GM06990 (cell line): ENCODE results near the gene FBXO3.
A peak's percentile ranks its signal among the peaks of the same experiment; 100 is the strongest.
"Not testable (repeated sequence)": the region's sequence is repeated elsewhere in the genome, so short reads cannot be mapped to it uniquely, and the experiment has no call there.

ENCODE experiments used
- DNase-seq: peaks from one replicate; pipeline ENCODE4 v3.0.0-alpha.2; 2011; ENCODE audit not compliant: insufficient read length; ENCODE audit errors: extremely low read depth
- H3K27me3 ChIP-seq: replicated peaks from 2 replicates; pipeline ENCODE4 v1.6.0; 2011; ENCODE audit warnings: low read length; ENCODE audit not compliant: control insufficient read depth, insufficient read depth
- H3K36me3 ChIP-seq: 2 replicates; pipeline ENCODE4 v1.5.1; 2011; ENCODE audit warnings: low read length; ENCODE audit not compliant: control insufficient read depth, insufficient read depth
- H3K4me3 ChIP-seq: replicated peaks from 2 replicates; pipeline ENCODE4 v1.5.1; 2011; ENCODE audit warnings: low read depth, mild to moderate bottlenecking, control low read depth, low read length
- TF ChIP-seq, protein P1 (sequence below): IDR thresholded peaks from 2 replicates; pipeline ENCODE4 v1.5.1; 2011; ENCODE audit warnings: low read length, control low read depth, mild to moderate bottlenecking, inconsistent platforms; ENCODE audit not compliant: insufficient read depth, poor library complexity, severe bottlenecking

FBXO3 gene, protein sequence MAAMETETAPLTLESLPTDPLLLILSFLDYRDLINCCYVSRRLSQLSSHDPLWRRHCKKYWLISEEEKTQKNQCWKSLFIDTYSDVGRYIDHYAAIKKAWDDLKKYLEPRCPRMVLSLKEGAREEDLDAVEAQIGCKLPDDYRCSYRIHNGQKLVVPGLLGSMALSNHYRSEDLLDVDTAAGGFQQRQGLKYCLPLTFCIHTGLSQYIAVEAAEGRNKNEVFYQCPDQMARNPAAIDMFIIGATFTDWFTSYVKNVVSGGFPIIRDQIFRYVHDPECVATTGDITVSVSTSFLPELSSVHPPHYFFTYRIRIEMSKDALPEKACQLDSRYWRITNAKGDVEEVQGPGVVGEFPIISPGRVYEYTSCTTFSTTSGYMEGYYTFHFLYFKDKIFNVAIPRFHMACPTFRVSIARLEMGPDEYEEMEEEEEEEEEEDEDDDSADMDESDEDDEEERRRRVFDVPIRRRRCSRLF

DNA sequence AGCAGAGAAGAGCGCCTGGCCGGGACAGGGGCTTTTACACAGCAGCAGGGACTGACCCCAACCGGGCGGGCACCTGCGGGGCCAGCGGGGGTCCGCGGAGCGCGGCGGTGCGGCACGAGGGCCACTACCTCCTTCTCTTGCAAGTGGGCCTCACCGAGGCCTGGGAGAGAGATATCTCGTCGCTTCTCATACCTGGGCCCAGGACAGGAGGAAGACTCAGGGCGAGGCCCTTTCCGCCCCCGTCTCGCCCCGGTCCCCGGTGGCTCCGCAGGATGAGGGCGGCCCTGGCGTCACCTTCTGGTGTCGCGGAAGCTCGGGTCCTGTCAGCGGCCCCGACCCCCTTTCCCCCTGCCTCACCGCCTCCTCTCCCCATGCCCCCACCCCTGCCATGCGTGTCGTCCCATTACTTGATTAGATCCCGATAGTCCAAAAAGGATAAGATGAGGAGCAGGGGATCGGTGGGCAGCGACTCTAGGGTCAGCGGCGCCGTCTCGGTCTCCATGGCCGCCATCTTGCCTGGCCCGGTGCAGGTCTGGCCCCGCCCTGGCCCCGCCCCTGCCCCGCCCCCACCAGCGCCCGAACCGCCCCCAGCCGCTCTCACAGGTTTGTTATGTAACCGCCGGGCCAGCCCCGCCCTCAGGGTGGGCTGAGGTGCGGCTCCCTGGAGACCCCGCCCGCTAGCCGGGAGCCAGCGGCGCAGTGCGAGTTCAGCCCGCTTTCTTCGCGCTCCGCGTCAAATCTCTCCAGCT is at the start of gene FBXO3:
Gene FBXO3 (minus strand): TSS at position 534 of the 749 bp plus-strand sequence. CDS start 23 bp downstream, at position 511.
- peak; percentile 84 for DNase-seq
- H3K4me3 ChIP-seq: peak within 1 kb of the TSS; percentile 96
- H3K27me3 ChIP-seq: no peaks in the 10 kb centered on the region
- TF ChIP-seq, protein P1, sequence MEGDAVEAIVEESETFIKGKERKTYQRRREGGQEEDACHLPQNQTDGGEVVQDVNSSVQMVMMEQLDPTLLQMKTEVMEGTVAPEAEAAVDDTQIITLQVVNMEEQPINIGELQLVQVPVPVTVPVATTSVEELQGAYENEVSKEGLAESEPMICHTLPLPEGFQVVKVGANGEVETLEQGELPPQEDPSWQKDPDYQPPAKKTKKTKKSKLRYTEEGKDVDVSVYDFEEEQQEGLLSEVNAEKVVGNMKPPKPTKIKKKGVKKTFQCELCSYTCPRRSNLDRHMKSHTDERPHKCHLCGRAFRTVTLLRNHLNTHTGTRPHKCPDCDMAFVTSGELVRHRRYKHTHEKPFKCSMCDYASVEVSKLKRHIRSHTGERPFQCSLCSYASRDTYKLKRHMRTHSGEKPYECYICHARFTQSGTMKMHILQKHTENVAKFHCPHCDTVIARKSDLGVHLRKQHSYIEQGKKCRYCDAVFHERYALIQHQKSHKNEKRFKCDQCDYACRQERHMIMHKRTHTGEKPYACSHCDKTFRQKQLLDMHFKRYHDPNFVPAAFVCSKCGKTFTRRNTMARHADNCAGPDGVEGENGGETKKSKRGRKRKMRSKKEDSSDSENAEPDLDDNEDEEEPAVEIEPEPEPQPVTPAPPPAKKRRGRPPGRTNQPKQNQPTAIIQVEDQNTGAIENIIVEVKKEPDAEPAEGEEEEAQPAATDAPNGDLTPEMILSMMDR: no peak
- peaks cover 2% of the 10 kb centered on the region; the same call in 1 of the 2 replicates for H3K36me3 ChIP-seq

DNA sequence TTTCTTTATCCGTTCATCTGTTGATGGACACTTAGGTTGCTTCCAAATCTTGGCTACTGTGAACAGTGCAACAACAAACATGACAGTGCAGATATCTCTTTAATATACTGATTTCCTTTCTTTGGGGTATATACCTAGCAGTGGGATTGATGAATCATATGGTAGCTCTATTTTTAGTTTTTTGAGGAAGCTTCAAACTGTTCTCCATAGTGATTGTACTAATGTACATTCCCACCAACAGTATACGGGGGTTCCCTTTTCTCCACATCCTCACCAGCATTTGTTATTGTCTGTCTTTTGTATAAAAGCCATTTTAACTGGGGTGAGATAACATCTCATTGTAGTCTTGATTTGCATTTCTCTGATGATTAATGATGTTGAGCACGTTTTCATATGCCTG is 48.7 kb upstream of the FBXO3 start:
- H3K27me3 ChIP-seq, H3K36me3 ChIP-seq, DNase-seq, H3K4me3 ChIP-seq: not testable (repeated sequence)

DNA sequence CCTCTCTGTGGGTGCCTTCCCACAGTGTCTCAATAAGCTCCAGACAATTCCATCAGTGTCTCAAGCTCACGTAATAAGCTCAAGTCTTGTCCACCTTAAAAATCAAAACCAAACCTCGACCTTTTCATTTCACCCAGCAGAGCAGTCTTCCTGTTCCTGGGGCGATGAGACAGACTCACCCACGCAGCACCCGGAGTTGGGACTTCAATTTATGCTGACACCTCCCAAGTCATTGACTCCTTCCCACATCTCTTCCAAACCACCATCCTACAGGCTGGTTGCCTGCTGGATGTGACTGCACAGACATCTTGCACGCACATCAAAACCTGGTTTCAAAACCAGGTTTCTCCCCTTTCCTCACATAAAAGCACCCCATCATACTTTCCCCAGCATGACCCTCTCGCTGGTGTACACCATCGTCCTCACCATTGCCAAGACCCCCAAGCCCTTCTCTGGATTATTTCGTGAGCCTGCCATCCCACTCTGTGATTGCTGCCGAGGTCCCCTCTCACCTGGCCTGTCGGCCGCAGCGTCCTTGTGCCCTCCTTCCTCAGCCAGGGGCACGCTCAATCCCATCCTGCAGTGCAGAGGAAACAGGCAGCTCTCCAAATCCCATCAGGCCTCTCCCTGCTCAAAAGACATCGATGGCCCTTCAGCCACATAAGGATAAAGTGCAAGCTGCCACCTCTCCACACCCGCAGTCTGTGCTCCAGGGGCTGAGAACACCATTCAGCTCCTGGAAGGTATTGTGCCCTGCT is 45.1 kb upstream of the FBXO3 start:
- DNase-seq: no peak
- H3K4me3 ChIP-seq: no peak overlapping the region
- H3K27me3 ChIP-seq: no peaks in the 10 kb centered on the region; the same call in 1 of the 2 replicates
- TF ChIP-seq, protein P1: no peak
- H3K36me3 ChIP-seq: no peaks in the 10 kb centered on the region

DNA sequence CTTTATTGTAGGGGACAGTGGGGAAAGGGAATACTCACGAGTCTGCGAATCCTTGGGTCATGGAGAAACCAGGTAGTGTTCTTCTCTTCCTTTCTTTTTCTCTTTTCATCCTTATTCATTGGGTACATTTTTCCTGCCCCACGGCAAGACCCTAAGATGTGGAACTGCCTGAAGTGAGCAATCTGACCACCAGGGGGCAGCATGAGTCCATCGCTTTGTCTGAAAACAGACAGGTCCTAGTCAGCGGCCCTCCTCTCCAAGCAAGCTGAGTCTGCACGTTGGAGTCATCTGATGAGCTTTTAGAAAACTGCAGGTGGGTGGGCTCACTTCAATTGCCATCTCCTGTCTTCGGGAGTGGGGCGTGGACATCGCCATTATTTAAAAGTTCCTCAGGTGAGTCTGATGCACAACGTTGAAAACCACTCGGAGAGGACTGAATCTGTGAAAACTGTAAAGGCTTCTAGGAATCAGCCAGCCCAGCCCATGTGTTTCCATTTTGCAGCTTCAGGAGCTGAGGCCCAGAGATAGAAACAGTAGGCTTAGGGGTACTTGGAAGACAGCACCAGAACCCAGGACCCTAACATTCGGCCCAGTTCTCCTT is 34.0 kb upstream of the FBXO3 start:
- Histone ChIP-seq H3K36me3 (no peaks in the 10 kb centered on the region), H3K27me3 (no peaks in the 10 kb centered on the region), H3K4me3 (no peak overlapping the region)
- peak; percentile 20 for DNase-seq
- TF ChIP-seq, protein P1: peak; percentile 91

DNA sequence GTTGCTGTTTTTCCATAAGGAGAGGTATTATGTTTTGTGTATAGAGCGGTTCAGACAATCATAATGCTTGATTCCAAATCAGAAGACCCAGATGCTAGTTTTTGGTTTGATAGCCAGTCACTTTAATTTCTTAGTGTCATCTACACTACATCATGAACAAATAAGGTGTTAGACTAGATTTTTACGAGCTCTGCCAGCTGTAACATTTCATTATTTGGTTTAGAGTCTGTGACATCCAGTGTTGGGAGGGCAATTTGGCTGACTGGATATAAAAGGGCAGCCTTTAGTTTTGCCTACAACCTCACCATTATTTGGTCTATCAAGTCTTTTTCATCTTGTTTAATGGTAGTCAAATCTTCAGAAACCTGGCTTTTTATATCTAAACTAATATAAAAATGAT is 30.2 kb upstream of the FBXO3 start:
- Histone ChIP-seq H3K4me3 (no peak overlapping the region), H3K27me3 (peaks cover 3% of the 10 kb centered on the region; the same call in 1 of the 2 replicates), H3K36me3 (no peaks in the 10 kb centered on the region)
- TF ChIP-seq, protein P1: no peak
- no peak for DNase-seq
